Esophagus squamous epithelium (tissue), 5 donors: ENCODE measurements around the gene KCNK6. TPM values are rescaled to one million over a fixed set of nuclear protein-coding genes. Genes with fewer than 3 reads are reported as not detected.

Experiments used
- DNase-seq: peaks from one replicate; lab custom pipeline; 2025; lab: John Stamatoyannopoulos, UW
- H3K27ac ChIP-seq, 4 donors: fragments of 200-600 bp; sonication (generic); one replicate each; pipeline ENCODE4 v1.5.1; 2016 to 2019; ENCODE audit warnings: mild to moderate bottlenecking in 1 of 4
- H3K27me3 ChIP-seq, 4 donors: fragments of 200-600 bp; sonication (generic); 1 replicate in 3 of 4; 2 replicates in 1 of 4; pipeline versions ENCODE4 v1.5.1 to v1.6.0; 2017 to 2021; ENCODE audit warnings: antibody characterized with exemption in 1 of 4
- H3K36me3 ChIP-seq, 3 donors: fragments of 200-600 bp; sonication (generic); one replicate each; pipeline ENCODE4 v1.5.1; 2016 to 2019
- H3K4me1 ChIP-seq, 3 donors: fragments of 200-600 bp; sonication (generic); one replicate each; pipeline ENCODE4 v1.5.1; 2017 to 2019
- H3K4me3 ChIP-seq, 4 donors: fragments of 200-600 bp; sonication (generic); 1 replicate in 3 of 4; 2 replicates in 1 of 4; pipeline ENCODE4 v1.5.1; 2016 to 2019; ENCODE audit warnings: mild to moderate bottlenecking in 2 of 4, moderate library complexity in 1 of 4
- H3K9me3 ChIP-seq, 3 donors: fragments of 200-600 bp; sonication (generic); one replicate each; pipeline ENCODE4 v1.5.1; 2016 to 2019
- CTCF ChIP-seq, 6 experiments: fragments of 450-650 bp in 4 of 6; fragments of 200-600 bp in 2 of 6; sonication (generic) in 2 of 6; IDR thresholded peaks; one replicate each; pipeline ENCODE4 v1.5.1; 2016 to 2019; ENCODE audit warnings: antibody characterized with exemption in 6 of 6, mild to moderate bottlenecking in 4 of 6, moderate library complexity in 4 of 6
- POLR2A ChIP-seq, 4 donors: fragments of 450-650 bp; IDR thresholded peaks; one replicate each; pipeline ENCODE4 v1.6.1; 2017; ENCODE audit warnings: antibody characterized with exemption in 4 of 4, mild to moderate bottlenecking in 4 of 4, moderate library complexity in 3 of 4
- WGBS, 2 donors: methylation state at CpG; one replicate each; pipeline ENCODE4 v1.1.5; 2018; 5-methylcytosine and 5-hydroxymethylcytosine counted together
- intact Hi-C: fragments of 100-400 bp; cut with DNase I; formaldehyde crosslinking; loops from one replicate; pipeline ENCODE4 v1.15.0; 2022
- total RNA-seq, 4 donors: library from RNA; depleted of rRNA; stranded (reverse); fragments of >200 nt; gene quantifications; one replicate each; pipeline ENCODE4 v1.1.0, GENCODE V29; 2016
- donor health status: DM: yes; HTN: yes; CAD: no.

The KCNK6 gene
- total RNA-seq, 4 donors from 2014 or later, result 13.7 to 27.0 (median 21.6) TPM

GRCh38 chr19:38316477-38317067 lies 3.1 kb upstream of the KCNK6 start:
- TF ChIP-seq CTCF (IDR thresholded peaks at IDR 0.05) (no peak), POLR2A (IDR thresholded peaks at IDR 0.05) (no peak)
- intact Hi-C loops, result no loop called here
- peak overlapping the region; percentile 36 to 75 (median 56) for H3K4me3 ChIP-seq

GRCh38 chr19:38317104-38317612 lies 2.5 kb upstream of the KCNK6 start:
- Histone ChIP-seq H3K4me1 (peaks cover 34 to 82% (median 38%) of the 10 kb centered on the region in 3 donors), H3K9me3 (no peaks in the 10 kb centered on the region), H3K27me3 (no peaks in the 10 kb centered on the region), H3K4me3 (peak overlapping the region in 2 of 4 donors; percentile 15 to 75), H3K36me3 (no peaks in the 10 kb centered on the region), H3K27ac (peak overlapping the region; percentile 70 to 93 (median 90))
- 49 to 71% methylated on average over 11 of the region's 11 CpGs for WGBS, 2 donors
- DNase-seq, result no peak
- TF ChIP-seq CTCF (IDR thresholded peaks at IDR 0.05) (no peak), POLR2A (IDR thresholded peaks at IDR 0.05) (no peak)
- intact Hi-C loops, result no loop called here

More at GRCh38 chr19:38316477-38317067, 3.1 kb upstream of the KCNK6 start:
- Histone ChIP-seq H3K27ac (peak overlapping the region; percentile 70 to 93 (median 90)), H3K9me3 (no peaks in the 10 kb centered on the region), H3K36me3 (no peaks in the 10 kb centered on the region), H3K27me3 (no peaks in the 10 kb centered on the region), H3K4me1 (peaks cover 32 to 76% (median 33%) of the 10 kb centered on the region in 3 donors)
- WGBS, 2 donors, result 24 to 34% methylated on average over 7 to 8 of the region's 8 CpGs
- no peak for DNase-seq

- Histone ChIP-seq H3K4me3 (peak overlapping the region in 2 of 4 donors; percentile 80 to 86), H3K9me3 (no peaks in the 10 kb centered on the region), H3K27ac (peak overlapping the region; percentile 89 to 93 (median 90)), H3K4me1 (peaks cover 34 to 95% (median 50%) of the 10 kb centered on the region in 3 donors), H3K27me3 (no peaks in the 10 kb centered on the region), H3K36me3 (peaks cover 0 to 6% (median 0%) of the 10 kb centered on the region in 3 donors)
- 24 to 56% methylated on average over 3 to 4 of the region's 6 CpGs for WGBS, 2 donors
- no peak for DNase-seq
- intact Hi-C loops, result no loop called here
- no peak for TF ChIP-seq POLR2A (IDR thresholded peaks at IDR 0.05)
Measured at GRCh38 chr19:38318660-38319059, 985 bp upstream of the KCNK6 start.

- Histone ChIP-seq H3K4me3 (peak overlapping the region; percentile 62 to 86 (median 78)), H3K4me1 (peaks cover 34 to 87% (median 47%) of the 10 kb centered on the region in 3 donors), H3K36me3 (peaks cover 6 to 29% (median 9%) of the 10 kb centered on the region in 3 donors), H3K27ac (peak overlapping the region; percentile 87 to 93 (median 90)), H3K9me3 (no peaks in the 10 kb centered on the region), H3K27me3 (no peaks in the 10 kb centered on the region)
- WGBS, 2 donors, result 83 to 95% methylated on average over 2 to 3 of the region's 3 CpGs
- no peak for TF ChIP-seq CTCF (IDR thresholded peaks at IDR 0.05)
- TF ChIP-seq POLR2A (IDR thresholded peaks at IDR 0.05), result no peak
- intact Hi-C loops, result no loop called here
- DNase-seq, result no peak
Measured at GRCh38 chr19:38320969-38321339, 1.3 kb downstream of the KCNK6 start.

- Histone ChIP-seq H3K4me3 (peak overlapping the region; percentile 62 to 86 (median 78)), H3K27me3 (no peaks in the 10 kb centered on the region), H3K4me1 (peaks cover 28 to 80% (median 44%) of the 10 kb centered on the region in 3 donors), H3K9me3 (no peaks in the 10 kb centered on the region), H3K36me3 (peaks cover 11 to 36% (median 14%) of the 10 kb centered on the region in 3 donors), H3K27ac (peak overlapping the region; percentile 87 to 93 (median 90))
- TF ChIP-seq CTCF (IDR thresholded peaks at IDR 0.05) (peak in 1 of 6 experiments; percentile 12), POLR2A (IDR thresholded peaks at IDR 0.05) (peak in 2 of 4 donors; percentile 14 to 52)
- WGBS, 2 donors, result 45 to 53% methylated on average over 5 to 7 of the region's 11 CpGs
- intact Hi-C loops, result no loop called here
- DNase-seq, result no peak
Measured at GRCh38 chr19:38321646-38322196, 2.1 kb downstream of the KCNK6 start.
